Activated T-helper 2 cell treated with anti-CD3 and anti-CD28 coated beads, Interferon-gamma antibody, Interleukin-2, Interleukin-4, amounts not matched to agents 10 μg/mL and 5 μg/mL and 100 μg/mL, durations not matched to agents 14 hours and 24 hours and 36 hours (primary cell): ENCODE data around the gene SLTM. TPM values are rescaled to one million over a fixed set of nuclear protein-coding genes. Genes with fewer than 3 reads are reported as not detected.
"Not testable (repeated sequence)": the region's sequence is repeated elsewhere in the genome, so short reads cannot be mapped to it uniquely, and the experiment has no call there.

ENCODE experiments used
- DNase-seq: peaks from one replicate; pipeline ENCODE4 v3.0.0; 2021; ENCODE audit warnings: low spot score
- H3K27ac Mint-ChIP-seq: one replicate; pipeline ENCODE4 v1.8.0; 2021; ENCODE audit warnings: mixed read lengths
- H3K27me3 Mint-ChIP-seq: one replicate; pipeline ENCODE4 v1.8.0; 2021; ENCODE audit warnings: low read depth, mixed read lengths
- H3K36me3 Mint-ChIP-seq: one replicate; pipeline ENCODE4 v1.8.0; 2021; ENCODE audit warnings: low read depth, mixed read lengths
- H3K4me1 Mint-ChIP-seq: one replicate; pipeline ENCODE4 v1.8.0; 2021; ENCODE audit warnings: low read depth, mixed read lengths
- H3K4me3 Mint-ChIP-seq: one replicate; pipeline ENCODE4 v1.8.0; 2021; ENCODE audit warnings: low read depth, mild to moderate bottlenecking, moderate library complexity, mixed read lengths
- H3K9me3 Mint-ChIP-seq: one replicate; pipeline ENCODE4 v1.8.0; 2021; ENCODE audit warnings: mixed read lengths
- intact Hi-C: fragments of 100-400 bp; cut with micrococcal nuclease; formaldehyde crosslinking; loops from one replicate; pipeline ENCODE4 v1.15.1; 2023
- total RNA-seq: library from RNA; stranded (reverse); gene quantifications from 2 replicates; pipeline ENCODE4 v1.2.3, GENCODE V29; 2022

The SLTM gene
- total RNA-seq, 1 donor from 2014 or later, result 108 TPM

DNA sequence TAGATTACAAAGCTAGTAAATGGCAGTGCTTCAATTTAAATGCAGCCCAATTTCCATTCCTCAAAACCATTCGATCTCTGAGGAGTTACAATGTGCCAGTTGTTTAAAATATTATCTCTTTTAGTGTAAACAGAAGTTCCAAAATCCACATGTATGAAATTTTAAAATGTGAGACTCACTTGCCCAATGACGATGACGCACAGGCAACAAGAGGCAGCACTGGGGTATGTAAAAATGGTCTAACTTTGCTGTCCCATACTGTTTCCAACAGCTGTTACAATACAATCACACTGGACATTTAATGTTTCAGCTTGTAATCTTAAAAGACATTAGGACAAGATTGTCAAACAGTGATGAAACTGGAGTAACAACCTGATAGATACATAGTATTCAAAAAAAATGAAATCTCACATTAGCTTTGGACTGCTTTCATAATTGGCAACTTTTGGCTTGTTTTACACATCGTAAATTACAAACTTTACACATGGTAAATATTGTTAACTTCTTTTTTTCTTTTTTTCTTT, 12.2 kb downstream of the SLTM start:
- H3K36me3 Mint-ChIP-seq, result peaks cover 57% of the 10 kb centered on the region
- no peaks in the 10 kb centered on the region for H3K9me3 Mint-ChIP-seq

DNA sequence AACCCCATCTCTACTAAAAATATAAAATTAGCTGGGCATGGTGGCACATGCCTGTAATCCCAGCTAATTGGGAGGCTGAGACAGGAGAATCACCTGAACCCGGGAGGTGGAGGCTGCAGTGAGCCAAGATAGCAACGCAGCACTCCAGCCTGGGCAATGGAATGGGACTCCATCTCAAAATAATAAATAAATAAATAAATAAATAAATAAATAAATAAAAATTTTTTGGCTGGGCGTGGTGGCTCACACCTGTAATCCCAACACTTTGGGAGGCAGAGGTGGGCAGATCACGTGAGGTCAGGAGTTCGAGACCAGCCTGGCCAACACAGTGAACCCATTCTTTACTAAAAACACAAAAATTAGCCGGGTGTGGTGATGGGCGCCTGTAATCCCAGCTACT, 13.0 kb downstream of the SLTM start:
- peaks cover 20% of the 10 kb centered on the region for H3K4me1 Mint-ChIP-seq
- intact Hi-C loops, H3K9me3 Mint-ChIP-seq: not testable (repeated sequence)

More for the DNA sequence above, 12.2 kb downstream of the SLTM start:
- H3K27me3 Mint-ChIP-seq, result no peaks in the 10 kb centered on the region
- no peak overlapping the region for H3K4me3 Mint-ChIP-seq
- H3K4me1 Mint-ChIP-seq, result peaks cover 27% of the 10 kb centered on the region
- no peak overlapping the region for H3K27ac Mint-ChIP-seq
- intact Hi-C loops, result no loop called here
- DNase-seq, result no peak

DNA sequence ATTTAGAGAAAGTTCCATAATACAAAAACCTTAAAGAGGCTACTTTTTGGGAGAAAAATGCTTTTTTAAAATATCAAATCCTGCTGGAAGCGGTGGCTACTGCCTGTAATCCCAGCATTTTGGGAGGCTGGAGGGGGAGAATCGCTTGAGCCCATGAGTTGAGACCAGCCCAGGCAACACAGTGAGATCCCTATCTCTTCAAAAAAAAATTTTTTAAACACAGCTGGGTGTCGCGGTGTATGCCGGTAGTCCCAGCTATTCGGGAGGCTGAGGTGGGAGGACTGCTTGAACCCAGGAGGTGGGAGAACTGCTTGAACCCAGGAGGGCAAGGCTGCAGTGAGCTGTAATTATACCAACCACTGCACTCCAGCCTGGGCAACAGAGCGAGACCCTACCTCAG, 14.2 kb downstream of the SLTM start:
- intact Hi-C loops, result no loop called here
- Mint-ChIP-seq H3K9me3 (no peaks in the 10 kb centered on the region), H3K4me1 (peaks cover 23% of the 10 kb centered on the region), H3K36me3 (peaks cover 56% of the 10 kb centered on the region), H3K27ac (no peak overlapping the region), H3K4me3 (no peak overlapping the region), H3K27me3 (no peaks in the 10 kb centered on the region)
- DNase-seq, result no peak

More for the DNA sequence above, 13.0 kb downstream of the SLTM start:
- peaks cover 57% of the 10 kb centered on the region for H3K36me3 Mint-ChIP-seq
- H3K27me3 Mint-ChIP-seq, H3K4me3 Mint-ChIP-seq, DNase-seq, H3K27ac Mint-ChIP-seq: not testable (repeated sequence)

DNA sequence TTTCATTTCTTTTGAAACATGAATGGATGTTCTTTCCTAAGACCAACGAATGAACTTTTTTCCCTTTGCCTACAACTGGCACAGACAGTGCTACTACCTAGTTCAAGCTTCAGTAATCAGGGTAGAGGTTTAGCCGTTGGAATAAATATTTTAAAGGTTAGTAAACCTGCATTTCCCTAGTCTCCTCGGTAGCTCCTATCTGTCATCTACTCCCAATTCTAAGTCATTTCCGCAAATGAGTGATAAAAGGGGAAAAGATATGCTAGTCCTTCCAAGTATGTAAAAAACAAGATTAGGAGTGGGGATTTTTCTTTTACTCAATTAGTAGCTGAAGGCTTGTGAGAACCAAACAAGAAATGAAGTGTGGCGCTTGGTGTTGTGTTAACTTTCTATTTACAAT, 15.2 kb downstream of the SLTM start:
- no peak for DNase-seq
- Mint-ChIP-seq H3K9me3 (no peaks in the 10 kb centered on the region), H3K4me1 (peaks cover 19% of the 10 kb centered on the region), H3K27me3 (no peaks in the 10 kb centered on the region), H3K4me3 (no peak overlapping the region), H3K36me3 (peaks cover 56% of the 10 kb centered on the region), H3K27ac (no peak overlapping the region)
- intact Hi-C loops, result no loop called here

DNA sequence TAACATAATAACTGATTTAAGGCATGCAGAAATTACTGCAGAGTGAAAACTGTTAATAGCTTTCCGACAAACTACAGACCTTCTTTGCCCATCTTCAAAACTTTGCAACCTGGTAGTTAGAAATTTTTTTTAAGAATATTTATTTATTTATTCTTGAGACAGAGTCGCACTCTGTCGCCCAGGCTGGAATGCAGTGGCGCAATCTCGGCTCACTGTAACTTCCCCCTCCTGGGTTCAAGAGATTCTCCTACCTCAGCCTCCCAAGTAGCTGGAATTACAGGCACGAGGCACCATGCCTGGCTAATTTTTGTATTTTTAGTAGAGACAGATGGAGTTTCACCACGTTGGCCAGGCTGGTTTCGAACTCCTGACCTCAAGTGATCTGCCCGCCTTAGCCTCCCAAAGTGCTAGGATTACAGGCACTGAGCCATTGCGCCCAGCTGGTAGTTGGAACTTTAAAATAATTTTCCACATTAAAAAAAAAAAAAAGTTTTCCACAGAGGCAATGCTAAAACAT, 15.8 kb downstream of the SLTM start:
- H3K27me3 Mint-ChIP-seq, DNase-seq, H3K4me3 Mint-ChIP-seq, H3K9me3 Mint-ChIP-seq, H3K27ac Mint-ChIP-seq, intact Hi-C loops: not testable (repeated sequence)
- Mint-ChIP-seq H3K36me3 (peaks cover 55% of the 10 kb centered on the region), H3K4me1 (peaks cover 19% of the 10 kb centered on the region)

DNA sequence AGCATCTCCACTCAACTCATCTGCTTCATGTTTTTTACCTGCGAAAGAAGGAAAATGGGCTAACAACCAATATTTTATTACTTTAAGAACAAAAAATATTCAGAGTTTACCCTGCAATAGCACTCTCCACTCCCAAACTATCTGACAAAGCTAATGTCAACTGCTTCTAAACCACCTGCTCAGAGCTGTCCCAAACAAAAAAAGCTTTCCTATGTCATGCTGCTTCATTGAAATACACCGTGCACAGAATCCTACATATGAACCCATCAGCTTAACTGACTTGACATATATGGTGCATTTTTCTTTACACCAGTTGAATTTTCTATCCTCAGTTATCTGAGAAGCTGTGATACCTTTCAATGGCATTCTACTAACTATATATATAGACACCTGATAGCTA, 16.5 kb downstream of the SLTM start:
- peaks cover 62% of the 10 kb centered on the region for H3K36me3 Mint-ChIP-seq
- no peak overlapping the region for H3K27ac Mint-ChIP-seq
- H3K4me1 Mint-ChIP-seq, result peaks cover 19% of the 10 kb centered on the region
- DNase-seq, result no peak
- intact Hi-C loops, result no loop called here
- H3K4me3 Mint-ChIP-seq, result no peak overlapping the region
- no peaks in the 10 kb centered on the region for H3K9me3 Mint-ChIP-seq
- no peaks in the 10 kb centered on the region for H3K27me3 Mint-ChIP-seq

DNA sequence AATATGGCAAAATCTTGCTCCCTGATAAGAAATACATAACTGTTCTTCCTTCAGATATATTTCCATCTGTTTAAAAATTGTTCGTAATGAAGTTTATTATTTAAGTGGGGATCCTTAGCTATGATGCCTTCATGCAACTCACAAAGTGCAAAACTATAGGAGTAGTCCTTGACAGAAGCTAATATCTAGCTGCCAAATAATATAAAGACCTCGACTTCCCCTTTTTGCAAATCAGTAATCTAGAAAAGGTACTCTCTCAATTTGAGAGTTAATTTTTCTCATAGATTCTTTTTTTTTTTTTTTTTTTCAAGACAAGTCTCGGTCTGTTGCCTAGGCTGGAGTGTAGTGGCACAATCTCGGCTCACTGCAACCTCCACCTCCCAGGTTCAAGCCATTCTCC, 23.0 kb downstream of the SLTM start:
- H3K4me3 Mint-ChIP-seq, result no peak overlapping the region
- H3K9me3 Mint-ChIP-seq, result no peaks in the 10 kb centered on the region
- peaks cover 83% of the 10 kb centered on the region for H3K36me3 Mint-ChIP-seq
- H3K27ac Mint-ChIP-seq, result no peak overlapping the region
- peaks cover 45% of the 10 kb centered on the region for H3K4me1 Mint-ChIP-seq
- intact Hi-C loops, result no loop called here
- no peak for DNase-seq
- H3K27me3 Mint-ChIP-seq, result no peaks in the 10 kb centered on the region

DNA sequence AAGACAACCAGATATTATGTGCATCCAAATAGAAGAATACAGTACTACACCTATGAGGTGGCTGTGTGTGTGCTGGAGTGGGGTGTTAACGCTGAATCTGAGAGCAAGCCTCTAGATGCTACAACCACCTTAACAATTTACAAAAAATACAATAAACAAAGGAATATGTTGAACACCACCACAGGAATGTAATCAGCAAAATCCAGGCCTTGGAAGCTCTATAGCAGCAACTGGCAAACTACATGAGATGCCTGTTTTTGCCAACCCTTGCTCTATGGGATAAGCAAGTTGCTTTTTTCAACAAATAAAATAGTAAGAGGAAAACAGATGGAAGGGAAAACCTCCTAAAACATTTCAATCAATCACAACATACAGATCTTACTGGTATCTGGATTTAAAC, 23.9 kb downstream of the SLTM start:
- H3K9me3 Mint-ChIP-seq, result no peaks in the 10 kb centered on the region
- peaks cover 84% of the 10 kb centered on the region for H3K36me3 Mint-ChIP-seq
- no peak for DNase-seq
- no peak overlapping the region for H3K4me3 Mint-ChIP-seq
- H3K27me3 Mint-ChIP-seq, result no peaks in the 10 kb centered on the region
- no peak overlapping the region for H3K27ac Mint-ChIP-seq
- peaks cover 42% of the 10 kb centered on the region for H3K4me1 Mint-ChIP-seq
- intact Hi-C loops, result no loop called here

DNA sequence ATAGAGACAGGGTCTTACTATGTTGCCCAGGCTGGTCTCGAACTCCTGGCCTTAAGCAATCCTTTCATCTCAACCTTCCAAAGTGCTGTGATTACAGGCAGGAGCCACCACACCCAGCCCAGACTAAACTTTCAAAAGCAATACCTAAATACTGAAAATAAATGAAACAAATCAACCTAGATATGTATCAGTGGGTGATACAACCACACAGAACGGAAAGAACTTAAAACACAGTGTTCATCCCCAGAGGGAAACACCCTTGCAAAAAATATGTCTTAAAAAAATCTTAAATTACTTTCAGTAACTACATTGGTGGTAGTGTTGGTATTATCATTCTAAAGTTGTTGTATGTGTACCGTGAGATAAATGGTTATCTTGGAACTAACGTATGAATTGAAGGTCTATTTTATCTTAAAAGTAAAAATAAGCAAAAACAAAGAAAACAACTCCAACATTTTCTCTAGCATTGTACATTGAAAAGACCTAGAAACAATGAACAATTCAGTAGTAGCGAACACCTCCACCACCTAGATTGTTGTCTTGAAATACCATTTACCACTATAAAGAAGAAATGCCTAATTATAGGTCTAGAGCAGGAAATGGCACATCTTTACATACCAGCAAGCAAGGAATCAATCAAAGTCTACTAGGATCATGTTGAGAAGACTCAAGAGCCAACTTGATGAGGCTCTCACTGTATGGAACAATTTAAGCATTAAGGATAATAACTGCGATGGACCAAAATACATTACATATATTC, 24.7 kb downstream of the SLTM start:
- Mint-ChIP-seq H3K27ac (peak overlapping the region; percentile 58), H3K36me3 (peaks cover 78% of the 10 kb centered on the region), H3K27me3 (no peaks in the 10 kb centered on the region), H3K4me1 (peaks cover 35% of the 10 kb centered on the region), H3K4me3 (no peak overlapping the region), H3K9me3 (no peaks in the 10 kb centered on the region)
- intact Hi-C loops, result no loop called here
- no peak for DNase-seq

DNA sequence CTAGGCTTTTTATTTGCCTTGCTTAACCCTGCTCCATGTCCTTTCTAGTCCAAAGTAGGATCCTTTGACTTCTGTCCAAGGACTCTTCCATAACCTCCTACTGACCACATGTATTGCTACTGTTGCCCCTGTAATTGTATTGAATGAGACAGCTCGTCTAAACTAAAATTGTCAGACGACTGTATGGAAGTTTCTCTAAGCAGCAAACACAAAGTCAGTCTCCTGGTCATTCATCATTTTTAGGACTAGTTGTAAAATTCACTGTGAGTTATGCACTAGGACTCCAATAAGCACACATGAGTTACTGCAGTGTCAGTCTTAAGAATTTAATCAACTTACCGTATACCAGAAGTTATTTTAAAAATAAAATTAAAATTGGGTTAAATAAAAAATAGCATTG, 32.8 kb downstream of the SLTM start:
- peaks cover 21% of the 10 kb centered on the region for H3K4me1 Mint-ChIP-seq
- DNase-seq, result no peak
- H3K27me3 Mint-ChIP-seq, result no peaks in the 10 kb centered on the region
- H3K9me3 Mint-ChIP-seq, result no peaks in the 10 kb centered on the region
- no peak overlapping the region for H3K27ac Mint-ChIP-seq
- H3K36me3 Mint-ChIP-seq, result peaks cover 60% of the 10 kb centered on the region
- intact Hi-C loops, result no loop called here
- H3K4me3 Mint-ChIP-seq, result no peak overlapping the region

DNA sequence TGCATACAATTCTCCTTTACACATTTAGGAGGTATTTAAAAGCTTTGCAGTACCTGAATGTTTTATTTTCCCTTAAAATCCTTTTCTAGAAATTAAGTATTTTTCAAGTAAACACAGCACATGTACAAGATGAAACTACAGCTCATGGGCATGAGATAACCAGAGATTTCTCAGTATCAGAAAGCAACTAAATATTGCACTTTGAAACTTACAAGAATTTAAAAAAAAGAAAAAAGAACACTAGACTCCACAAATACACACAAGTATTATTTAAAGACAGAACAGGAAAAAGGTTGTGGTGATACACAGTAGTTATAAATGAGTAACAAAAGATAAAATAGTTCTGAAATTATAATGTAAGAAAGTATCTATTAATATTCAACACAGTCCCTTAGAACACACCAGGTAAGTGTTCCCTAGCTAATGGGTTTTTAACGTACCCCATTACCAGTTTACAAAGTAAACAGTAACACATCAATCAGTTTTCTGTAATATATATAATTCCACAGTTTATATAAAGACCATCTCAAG, 35.3 kb downstream of the SLTM start:
- H3K36me3 Mint-ChIP-seq, result peaks cover 71% of the 10 kb centered on the region
- H3K27ac Mint-ChIP-seq, result no peak overlapping the region
- H3K4me3 Mint-ChIP-seq, result no peak overlapping the region
- no peak for DNase-seq
- intact Hi-C loops, result no loop called here
- peaks cover 23% of the 10 kb centered on the region for H3K4me1 Mint-ChIP-seq
- no peaks in the 10 kb centered on the region for H3K27me3 Mint-ChIP-seq
- no peaks in the 10 kb centered on the region for H3K9me3 Mint-ChIP-seq

DNA sequence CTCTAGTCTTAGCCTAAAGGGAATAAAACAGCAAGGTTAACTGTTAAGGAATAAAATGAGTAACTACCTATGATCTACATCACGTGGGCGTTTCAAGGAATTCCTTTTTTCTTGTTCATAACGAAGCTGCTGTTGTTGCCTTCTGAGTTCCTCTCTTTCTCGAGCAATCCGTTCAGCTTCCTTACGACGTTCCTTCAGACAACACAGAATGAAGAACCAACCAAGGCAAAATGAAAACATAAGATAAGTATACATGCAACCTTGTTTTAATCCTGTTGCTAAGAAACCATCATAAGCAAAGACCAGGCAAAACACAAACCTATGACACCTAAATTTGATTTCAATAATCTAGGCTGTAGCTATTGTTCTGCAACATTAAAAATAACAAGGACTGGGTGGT, 44.1 kb downstream of the SLTM start:
- no peaks in the 10 kb centered on the region for H3K27me3 Mint-ChIP-seq

DNA sequence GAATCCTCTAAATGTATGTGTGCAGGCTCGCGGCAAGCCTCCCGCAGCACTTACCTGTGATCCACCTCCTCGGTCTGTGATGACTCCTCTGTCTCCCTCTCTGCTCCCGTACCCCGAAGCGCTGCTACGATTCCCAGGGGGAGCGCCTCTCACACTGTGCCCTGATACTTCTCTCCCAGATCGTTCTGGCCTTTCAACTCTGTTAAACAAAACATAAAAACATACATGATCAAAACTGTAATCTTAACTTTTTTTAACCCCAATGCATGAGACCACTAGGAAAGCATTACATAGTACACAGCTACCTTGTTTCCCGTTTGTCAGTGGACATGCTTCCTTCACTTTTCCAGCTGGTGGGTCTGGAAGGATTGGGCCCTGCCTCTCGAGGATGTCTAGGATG, 46.6 kb downstream of the SLTM start:
- Mint-ChIP-seq H3K4me3 (no peak overlapping the region), H3K27me3 (no peaks in the 10 kb centered on the region), H3K36me3 (peaks cover 88% of the 10 kb centered on the region), H3K9me3 (no peaks in the 10 kb centered on the region), H3K4me1 (peaks cover 7% of the 10 kb centered on the region), H3K27ac (no peak overlapping the region)
- intact Hi-C loops, result no loop called here
- no peak for DNase-seq

More for the DNA sequence above, 44.1 kb downstream of the SLTM start:
- intact Hi-C loops, result no loop called here
- peaks cover 8% of the 10 kb centered on the region for H3K4me1 Mint-ChIP-seq
- H3K27ac Mint-ChIP-seq, result peak overlapping the region; percentile 33
- H3K9me3 Mint-ChIP-seq, result no peaks in the 10 kb centered on the region
- H3K4me3 Mint-ChIP-seq, result no peak overlapping the region
- H3K36me3 Mint-ChIP-seq, result peaks cover 90% of the 10 kb centered on the region
- no peak for DNase-seq
